D721Med (cell line): ENCODE measurements around the gene EFNB3.

Experiments used
- DNase-seq: peaks from one replicate; pipeline ENCODE4 v3.0.0; 2011; ENCODE audit warnings: low spot score; ENCODE audit not compliant: insufficient read length
- FAIRE-seq: peaks from 2 replicates; lab custom pipeline; 2011; peaks lifted over from hg19 to GRCh38; lab: Jason Lieb, UNC
- TF ChIP-seq, protein P1 (sequence below): IDR thresholded peaks from 2 replicates; pipeline ENCODE4 v1.5.1; 2012; ENCODE audit warnings: mild to moderate bottlenecking, control low read depth; ENCODE audit not compliant: insufficient read depth; ENCODE audit errors: missing control alignments

EFNB3 gene, protein sequence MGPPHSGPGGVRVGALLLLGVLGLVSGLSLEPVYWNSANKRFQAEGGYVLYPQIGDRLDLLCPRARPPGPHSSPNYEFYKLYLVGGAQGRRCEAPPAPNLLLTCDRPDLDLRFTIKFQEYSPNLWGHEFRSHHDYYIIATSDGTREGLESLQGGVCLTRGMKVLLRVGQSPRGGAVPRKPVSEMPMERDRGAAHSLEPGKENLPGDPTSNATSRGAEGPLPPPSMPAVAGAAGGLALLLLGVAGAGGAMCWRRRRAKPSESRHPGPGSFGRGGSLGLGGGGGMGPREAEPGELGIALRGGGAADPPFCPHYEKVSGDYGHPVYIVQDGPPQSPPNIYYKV

DNA sequence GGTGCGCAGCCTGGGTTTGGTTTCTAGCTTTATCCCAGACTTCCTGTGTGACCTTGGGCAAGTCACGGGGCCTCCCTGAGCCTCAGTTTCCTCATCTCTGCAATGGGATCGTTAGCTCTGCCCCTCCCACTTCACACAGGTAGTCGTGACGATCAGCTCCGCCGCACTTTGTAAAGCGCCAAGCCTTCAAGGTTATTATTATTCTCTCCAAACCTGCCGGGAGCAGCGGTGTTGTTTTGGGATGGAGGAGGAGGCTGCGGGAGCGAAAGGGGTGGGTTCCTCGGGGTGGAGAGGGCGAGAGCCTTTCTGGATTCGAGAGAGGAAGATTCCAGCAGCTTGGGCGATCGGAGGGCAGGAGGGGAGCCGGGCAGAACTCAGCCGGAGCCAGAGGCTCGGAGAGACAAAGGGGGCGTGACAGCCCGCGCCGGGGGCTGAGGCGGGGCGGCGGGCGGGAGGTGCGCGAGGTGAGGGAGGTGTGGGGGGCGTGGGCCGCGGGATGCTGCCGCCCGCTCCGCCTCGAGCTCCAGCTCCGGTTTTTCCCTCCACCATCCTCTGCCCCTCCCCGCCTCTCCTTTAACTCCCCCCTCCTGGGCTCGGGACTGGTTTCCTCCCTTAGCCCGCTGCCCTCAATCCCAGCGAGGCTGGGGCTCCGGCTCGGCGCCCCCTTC lies at the start of gene EFNB3:
EFNB3 (plus strand) TSS at position 602 of the 668 bp plus-strand sequence. CDS start 397 bp downstream, outside the sequence.
- TF ChIP-seq, protein P1, sequence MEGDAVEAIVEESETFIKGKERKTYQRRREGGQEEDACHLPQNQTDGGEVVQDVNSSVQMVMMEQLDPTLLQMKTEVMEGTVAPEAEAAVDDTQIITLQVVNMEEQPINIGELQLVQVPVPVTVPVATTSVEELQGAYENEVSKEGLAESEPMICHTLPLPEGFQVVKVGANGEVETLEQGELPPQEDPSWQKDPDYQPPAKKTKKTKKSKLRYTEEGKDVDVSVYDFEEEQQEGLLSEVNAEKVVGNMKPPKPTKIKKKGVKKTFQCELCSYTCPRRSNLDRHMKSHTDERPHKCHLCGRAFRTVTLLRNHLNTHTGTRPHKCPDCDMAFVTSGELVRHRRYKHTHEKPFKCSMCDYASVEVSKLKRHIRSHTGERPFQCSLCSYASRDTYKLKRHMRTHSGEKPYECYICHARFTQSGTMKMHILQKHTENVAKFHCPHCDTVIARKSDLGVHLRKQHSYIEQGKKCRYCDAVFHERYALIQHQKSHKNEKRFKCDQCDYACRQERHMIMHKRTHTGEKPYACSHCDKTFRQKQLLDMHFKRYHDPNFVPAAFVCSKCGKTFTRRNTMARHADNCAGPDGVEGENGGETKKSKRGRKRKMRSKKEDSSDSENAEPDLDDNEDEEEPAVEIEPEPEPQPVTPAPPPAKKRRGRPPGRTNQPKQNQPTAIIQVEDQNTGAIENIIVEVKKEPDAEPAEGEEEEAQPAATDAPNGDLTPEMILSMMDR: no peak
- peak; percentile 48 for DNase-seq
- FAIRE-seq: no peak

DNA sequence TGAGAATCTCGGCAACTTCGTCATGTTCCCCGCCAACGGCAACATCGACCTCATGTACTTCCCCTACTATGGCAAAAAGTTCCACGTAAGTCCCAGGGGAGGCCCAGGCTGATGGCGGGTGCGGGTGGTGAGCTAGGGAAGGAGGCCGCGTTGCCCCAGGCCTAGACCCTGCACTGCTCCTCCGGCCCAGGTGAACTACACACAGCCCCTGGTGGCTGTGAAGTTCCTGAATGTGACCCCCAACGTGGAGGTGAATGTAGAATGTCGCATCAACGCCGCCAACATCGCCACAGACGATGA lies 49.5 kb upstream of the EFNB3 start:
- TF ChIP-seq, protein P1: no peak
- no peak for FAIRE-seq
- no peak for DNase-seq

DNA sequence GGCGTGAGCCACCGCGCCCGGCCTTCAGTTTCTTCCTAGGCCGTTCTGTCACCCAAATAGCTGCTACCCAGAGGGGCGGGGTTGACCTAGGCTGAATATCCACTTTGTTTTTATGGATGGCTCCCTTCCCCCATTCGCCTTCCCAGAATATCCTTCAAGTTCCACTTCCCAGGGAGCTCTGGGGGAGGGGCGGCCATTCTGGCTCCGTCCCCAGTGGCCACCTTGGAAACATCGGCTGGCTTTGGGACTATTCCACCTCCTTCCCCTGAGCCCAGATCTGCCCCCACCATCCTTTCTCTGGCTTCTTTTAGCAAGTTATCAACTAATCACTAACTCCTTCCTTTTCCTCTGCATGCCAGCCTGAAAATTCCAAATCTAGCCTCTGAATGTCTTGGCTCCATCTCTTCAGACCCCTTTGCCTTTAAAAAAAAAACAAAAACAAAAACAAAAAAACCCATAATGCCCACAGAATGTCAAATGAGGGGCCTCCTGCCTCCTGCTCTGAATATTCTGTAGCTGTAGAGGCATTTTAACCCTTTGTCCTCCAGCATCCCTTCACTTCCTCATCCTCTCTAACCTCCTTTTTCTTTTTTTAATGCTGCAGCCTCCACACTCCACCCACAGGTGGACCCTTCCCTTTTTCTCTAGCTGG lies 47.9 kb upstream of the EFNB3 start:
- FAIRE-seq: no peak
- TF ChIP-seq, protein P1: no peak
- no peak for DNase-seq

DNA sequence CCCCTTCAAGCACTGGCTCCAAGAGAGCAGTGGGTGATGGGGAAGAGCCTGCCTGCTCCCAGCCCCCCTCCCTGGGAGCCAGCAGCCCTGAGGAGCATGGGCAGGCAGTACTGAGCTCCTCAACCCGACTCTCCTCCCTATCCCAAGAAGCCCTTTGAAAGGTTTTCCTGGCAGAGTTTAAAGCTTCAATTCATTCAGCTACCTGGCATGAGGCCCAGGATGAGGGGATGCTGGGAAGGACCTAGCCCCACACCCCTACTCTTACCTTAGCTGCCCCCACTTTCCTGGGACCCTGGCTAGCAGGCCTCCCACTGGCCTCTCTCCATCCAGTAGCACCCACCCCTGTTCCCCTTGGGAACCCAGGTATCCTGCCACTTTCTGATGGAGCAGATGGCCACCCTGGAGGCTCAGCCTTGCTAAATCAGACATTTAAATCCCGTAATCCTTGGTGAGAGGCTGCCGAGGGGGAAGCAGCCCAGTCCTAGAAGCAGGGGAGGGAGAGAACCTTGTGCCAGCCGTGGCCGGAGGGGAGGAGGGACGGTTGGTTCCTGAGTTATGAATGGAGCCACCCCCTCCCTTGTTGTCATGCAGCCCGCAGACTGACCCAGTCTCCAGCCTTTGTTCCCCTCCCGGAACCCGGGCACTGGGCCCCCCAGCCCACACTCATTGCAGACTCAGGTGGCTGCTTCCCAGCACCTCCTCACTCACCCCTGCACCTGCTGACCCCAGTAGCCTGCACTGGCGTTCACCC lies 37.2 kb upstream of the EFNB3 start:
- peak; percentile 44 for FAIRE-seq
- TF ChIP-seq, protein P1: no peak

DNA sequence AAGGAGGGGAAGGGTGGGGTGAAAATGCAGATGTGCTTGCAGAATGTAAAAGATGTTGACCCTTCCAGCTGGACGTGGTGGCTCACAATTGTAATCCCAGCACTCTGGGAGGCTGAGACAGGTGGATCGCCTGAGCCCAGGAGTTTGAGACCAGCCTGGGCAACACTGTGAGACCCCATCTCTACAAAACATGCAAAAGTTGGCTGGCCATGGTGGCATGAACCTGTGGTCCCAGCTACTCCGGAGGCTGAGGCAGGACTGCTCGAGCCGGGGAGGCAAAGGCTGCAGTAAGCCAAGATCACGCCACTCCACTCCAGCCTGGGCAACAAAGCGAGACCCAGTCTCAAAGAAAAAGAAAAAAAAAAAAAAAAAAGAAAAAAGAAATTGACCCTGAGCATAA lies 36.5 kb upstream of the EFNB3 start:
- no peak for DNase-seq
- no peak for FAIRE-seq
- TF ChIP-seq, protein P1: no peak

More for the DNA sequence above, 37.2 kb upstream of the EFNB3 start:
- peak; percentile 70 for DNase-seq

DNA sequence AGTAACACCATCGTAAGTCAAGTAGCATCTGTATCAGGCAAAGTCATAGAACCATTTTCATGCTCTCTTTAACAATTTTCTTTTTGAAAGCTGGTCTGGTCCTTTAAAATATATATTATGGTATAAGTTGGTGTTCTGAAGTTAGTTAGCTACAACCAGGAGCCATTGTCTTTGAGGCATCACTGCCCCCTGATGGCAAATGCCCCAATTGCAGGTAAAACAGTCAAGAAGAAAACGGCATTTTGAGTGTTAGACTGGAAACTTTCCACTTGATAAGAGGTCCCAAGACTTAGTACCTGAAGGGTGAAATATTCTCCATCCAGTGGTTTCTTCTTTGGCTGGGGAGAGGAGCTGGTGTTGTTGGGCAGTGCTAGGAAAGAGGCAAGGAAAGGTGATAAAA lies 31.8 kb upstream of the EFNB3 start:
- DNase-seq (peak; percentile 12), FAIRE-seq (no peak)
- TF ChIP-seq, protein P1: peak; percentile 31
